Stimulated activated CD8-positive, alpha-beta memory T cell treated with anti-CD3 and anti-CD28 coated beads, Interleukin-7, amount 100 ng/mL, for 48 hours (primary cell): ENCODE measurements around the gene IQSEC1.
A peak's percentile ranks its signal among the peaks of the same experiment; 100 is the strongest.

Source experiments
- DNase-seq, 2 donors: peaks; one replicate each; pipeline ENCODE4 v3.0.0-alpha.2; 2020; ENCODE audit warnings: low read depth in 1 of 2; ENCODE audit errors: extremely low read depth in 1 of 2

IQSEC1 gene

DNA sequence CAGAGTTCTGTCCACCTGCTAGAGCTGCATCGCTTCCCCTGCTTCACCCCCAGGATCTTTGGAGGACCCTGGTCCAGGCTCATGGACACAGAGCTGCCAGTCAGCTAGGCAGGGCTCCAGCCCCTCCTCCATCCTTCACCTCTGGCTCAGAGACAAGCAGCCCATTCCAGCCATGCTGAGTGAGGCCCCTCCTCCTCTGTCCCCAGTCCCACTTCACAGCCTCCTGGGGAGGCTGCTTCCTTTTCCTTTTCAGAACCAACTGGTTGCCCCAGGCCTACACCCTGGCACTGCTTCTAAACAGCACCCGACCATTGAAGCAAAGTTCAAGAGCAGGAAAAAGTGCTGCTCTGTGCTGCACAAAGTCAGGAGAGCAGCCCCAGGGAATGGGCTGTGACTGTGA, 22.2 kb downstream of the IQSEC1 start:
- DNase-seq: no peak

DNA sequence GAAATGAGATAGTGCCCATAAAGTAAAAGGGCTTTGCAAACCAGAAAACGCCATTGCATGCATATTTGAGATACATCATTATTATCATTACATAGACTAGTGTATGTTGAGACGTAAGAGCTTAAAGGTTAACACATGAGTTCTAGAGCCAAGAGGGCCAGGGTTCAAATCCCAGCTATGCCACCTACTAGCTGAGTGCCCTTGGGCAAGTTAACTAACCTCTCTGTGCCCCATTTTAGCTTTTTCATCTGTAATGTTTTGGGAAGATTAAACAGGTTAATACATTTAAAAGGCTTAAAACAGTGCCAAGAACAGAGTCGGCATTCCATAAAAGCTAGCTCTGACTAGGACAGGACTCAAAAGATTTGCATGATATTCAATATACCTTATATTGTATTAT, 22.8 kb downstream of the IQSEC1 start:
- no peak for DNase-seq

DNA sequence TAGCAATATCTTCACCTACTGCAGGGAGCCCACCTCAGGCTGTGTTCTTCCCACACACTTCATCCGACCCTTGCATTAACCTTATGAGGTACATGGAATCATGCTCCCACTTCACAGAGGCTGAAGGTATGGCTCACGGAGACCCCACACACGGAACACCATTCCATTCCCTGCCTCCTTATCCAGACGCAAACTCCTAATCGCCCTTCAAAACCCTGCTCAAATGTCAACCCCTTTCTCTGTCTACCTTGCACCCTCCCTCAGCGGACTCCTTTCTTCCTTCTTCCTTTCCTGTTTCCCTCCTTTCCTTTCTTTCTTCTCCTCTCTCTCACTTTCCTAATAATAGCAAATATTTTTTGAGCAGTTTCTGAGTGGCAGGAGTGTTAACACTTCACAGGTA, 23.8 kb downstream of the IQSEC1 start:
- no peak for DNase-seq

DNA sequence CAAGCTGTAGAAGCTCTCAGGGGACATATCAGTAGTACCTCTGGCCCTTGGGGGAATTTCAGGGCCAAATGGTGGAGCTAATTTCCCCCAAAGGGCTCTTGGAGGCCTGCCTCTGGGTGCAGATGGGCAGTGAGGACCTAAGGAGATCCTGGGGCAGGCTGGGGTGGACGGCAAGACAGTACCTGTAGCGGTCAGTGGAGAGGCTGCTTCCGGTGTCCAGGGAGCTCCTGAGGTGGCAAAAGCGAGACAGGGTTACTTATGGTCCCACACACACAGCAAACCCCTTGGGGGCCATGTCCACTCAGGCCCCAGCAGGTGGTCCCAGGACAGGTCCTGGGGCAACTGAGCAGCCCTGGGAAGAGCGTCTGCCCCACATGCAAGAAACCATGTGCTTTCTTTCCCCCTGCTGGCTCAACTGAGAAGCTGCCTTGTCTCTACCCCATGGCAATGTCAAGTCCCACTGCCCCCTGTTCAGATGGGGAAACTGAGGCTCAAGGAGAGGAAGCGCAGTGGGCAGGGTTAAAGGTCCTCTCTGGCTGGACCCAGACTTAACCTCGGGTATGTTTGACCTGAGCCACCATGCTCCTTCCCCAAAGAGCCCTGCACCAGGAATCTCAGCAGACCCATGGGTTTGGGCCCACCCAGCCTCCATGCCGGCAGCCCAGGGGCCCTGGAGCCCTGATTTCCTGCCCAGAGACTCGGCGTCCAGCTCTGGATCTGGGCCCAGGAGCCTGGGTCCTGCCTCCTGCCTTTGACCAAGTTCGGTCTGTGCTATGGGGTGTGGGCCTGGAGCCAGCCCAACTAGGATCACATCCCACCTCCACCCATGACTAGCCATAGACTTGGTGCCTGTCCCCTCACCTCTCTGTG, 25.7 kb downstream of the IQSEC1 start:
- no peak for DNase-seq

DNA sequence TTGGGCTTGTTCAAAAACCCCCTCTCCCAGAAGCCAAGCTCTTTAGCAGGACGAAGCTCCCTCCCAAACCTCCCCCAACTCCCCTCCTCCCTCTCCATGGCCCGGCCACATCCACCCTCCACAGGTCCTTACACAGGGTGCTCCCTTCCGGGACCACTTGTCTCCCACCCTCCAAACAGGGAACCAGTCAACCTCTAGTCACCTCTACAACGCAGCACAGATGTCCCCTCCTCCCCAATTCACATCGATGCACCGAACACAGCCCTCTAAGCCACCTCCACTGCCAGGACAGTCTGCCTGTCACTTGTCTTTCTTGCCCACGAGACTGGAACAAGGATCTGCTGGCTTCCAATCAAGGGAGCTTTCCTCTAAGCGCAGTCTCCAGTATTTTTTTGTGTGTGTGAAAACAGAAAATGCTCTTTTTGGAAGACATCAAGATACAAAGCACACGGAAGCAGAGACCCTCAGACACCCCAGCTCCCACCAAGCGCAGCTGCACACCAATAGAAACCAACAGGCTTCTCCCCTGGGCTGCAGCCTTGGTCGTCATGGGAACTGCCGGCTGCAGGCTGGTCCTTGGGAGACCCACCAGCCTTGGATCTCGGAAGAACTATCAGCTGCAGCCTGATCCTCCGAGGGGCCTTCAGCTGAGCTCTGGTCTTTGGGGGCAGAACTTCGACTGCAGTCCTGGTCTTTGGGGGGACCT, 26.5 kb downstream of the IQSEC1 start:
- no peak for DNase-seq

DNA sequence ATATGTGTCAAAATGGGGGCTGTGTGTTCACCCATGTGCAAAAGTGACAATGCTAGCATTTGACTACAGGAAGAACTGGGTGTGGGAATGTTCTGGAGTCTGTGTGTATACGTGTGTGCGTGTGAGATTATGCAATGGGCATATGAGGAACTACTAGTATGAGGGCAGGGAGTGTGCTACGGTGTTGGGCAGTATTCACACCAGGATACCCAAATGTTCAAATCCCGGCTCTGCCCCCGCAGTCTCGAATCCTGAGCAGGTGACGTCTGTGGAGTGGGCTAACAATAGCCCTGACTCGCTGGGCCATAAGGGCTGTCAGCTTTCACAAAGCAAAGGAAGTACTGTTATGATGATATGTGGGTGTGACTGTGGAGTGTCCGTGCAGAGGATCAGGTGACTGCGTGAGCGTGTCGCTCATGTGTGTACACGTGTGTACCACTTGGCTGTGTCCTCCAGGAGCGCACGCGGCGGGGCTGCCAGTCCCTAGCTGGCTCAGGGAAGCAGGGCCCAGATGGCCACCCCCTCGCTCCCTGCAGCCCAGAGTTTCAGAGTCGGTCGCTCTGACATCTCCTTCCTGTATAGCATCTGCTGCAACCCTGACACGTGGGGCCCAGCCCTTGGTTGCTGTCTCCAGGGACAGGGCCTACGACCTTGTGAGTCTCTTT, 27.2 kb downstream of the IQSEC1 start:
- DNase-seq: no peak

DNA sequence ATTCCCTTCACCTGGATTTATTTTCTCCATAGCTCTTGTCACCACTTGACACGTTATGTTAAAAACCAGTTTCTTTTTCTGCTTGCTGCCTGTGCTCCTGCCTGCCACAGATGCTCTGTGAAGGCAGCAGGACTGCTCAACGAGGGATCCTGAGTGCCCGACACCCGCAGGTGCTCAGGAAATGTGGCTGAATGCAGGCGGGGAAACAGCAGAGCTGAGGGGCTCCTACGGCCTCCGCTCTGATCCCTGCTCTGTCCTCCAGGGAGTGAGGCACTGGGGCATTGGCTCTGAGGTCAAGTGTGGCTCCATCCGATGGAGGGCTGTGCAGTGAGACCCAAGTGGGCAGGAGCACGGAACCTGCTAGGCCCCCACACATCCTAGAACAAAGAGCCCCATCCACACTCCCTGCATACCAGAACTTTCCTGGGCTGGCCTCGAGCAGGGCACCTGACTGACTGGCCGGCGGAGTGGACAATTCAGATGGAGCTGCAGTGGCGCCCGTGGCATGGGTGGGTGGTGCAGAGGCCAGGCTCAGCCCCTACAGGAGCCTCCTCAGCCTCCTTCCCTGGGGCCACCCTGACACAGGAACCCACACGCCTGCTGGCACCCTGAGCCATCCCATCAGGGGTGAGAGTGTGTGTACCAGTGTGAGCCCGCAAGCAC, 27.9 kb downstream of the IQSEC1 start:
- DNase-seq: no peak

DNA sequence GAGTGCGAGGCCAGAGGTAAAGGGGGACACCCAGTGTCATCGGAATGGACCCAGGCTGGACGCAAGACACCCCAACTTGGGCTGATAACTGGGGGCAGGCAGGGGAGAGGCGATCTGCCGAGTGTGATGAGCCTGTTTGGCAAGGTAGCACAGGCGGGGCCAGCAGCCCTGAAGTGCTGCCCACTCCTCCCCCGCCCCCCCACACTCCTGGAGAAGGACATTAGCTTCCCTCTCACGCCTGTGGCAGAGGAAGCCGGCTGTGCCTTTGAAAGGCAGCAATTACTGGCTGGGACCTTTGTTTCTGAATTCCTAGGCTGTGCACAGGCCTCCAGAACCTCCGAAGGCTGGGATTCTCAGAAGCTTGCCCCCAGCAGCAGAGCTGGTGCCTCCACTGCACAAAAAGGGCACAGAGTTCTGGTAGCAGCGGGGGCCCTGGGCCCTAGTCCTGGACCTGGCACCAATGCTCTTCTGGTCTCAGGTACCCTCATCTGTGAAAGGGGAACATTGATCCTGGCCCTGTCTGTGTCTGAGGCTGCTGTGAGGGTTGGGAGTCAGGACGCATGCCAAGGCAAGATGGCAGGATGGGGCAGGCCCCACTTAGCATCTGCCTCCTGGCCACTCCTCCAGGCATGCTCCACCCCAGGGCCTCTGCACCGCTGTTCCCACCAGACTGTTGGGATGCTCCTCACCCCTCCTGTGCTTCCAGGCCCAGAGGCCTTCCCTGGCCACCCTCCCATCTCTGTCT, 28.6 kb downstream of the IQSEC1 start:
- no peak for DNase-seq

DNA sequence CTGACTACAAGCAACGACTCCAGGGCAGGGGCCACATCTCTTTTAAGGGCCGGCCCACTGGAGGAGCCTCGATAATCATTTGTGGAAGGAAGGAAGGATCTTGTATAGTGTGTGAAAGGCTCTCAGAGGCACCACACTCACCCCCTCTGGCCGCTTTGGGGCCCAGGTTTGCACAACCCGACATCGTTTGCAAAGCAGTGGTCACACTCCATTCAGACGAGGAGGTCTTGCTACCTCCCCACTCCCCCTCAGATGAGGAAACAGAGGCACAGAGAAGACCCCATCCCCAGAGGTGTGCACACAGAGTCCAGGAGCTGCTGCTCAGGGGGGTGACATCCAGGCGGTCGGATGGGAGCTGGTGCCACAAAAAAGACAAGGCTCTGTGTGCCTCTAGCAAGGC, 29.6 kb downstream of the IQSEC1 start:
- DNase-seq: no peak

DNA sequence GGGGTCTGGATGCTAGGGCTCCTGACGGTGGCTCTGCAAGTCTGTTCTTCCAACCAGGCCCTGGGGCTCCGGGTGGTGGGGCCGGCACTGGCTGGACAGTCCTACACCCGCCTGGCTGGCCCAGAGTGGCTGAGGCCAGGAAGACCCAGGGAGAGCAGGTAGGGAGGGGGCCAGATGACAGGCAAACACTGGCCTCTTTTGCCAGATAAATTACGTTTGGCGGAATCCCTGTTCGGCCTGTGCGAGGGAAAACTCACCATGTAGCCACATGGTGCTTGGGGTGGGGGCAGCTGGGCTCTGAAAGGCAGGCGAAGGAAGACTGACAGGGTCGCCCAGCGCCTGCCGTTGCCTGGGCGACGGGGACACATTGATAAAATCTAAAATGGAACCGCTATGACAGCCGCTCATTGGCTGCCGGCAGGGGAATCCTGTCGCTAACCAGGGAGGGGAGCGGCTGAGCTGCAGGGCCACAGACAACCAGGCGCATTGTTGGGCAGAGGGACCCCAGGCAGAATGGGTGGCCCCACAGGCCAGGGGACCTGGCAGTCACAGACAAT, 30.4 kb downstream of the IQSEC1 start:
- no peak for DNase-seq

DNA sequence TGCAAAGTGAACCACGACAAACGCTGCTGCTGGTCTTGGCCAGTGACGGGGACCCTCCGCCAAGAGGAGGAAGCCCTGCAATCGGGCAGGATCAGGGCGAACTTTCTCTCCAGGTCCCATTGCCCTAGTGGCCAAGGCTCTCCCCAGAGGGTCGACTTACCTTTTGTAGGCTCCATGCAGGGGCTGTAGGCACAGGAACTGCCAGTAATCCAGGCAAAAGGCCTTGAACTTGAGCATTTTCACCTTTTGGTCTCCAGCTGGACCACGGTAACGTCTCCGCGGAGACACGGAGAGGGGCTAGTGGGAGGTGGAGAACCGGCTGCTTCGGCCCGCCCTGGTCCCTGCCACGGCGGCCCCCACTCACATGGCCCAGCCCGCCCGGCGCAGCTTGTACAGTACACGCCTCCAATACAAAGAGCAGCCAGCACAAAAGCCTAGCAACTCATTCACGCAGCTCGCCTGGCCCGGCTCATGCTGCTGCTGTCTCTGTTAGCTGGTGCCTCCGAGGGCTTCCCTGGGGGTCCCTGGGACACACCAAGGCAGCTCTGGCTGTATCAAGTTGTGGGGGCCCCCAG, 31.0 kb downstream of the IQSEC1 start:
- no peak for DNase-seq

DNA sequence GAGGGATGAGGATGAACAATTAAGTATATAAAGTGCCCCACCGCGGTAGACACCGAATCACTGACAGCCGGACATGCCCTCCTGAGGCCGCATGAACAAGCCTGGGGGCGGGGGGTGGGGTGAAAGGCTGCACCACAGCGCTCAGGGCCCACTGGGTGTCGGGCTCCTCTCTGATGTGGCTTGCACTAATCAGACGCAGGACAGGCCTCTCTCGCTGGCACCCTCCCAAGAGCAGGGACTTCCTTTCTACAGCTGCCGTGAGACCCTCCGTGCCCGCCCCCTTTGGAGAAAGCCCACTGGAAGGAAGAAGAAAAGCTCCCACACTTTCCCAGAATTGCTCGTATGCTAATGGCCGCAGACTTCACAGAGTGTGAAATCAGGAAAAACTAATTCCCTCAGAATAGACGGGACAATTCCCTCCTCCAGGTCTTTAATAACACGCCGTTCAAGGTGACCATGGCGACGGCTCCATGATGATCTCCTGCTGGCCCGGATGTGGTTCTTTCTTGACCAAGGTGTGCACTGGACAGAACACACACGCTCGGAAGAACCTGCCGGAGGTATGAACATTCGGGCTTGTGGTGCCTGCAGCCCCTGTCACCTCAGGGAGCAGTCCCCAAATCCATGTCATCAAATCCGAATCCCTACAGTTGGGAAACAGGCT, 32.0 kb downstream of the IQSEC1 start:
- DNase-seq: no peak

DNA sequence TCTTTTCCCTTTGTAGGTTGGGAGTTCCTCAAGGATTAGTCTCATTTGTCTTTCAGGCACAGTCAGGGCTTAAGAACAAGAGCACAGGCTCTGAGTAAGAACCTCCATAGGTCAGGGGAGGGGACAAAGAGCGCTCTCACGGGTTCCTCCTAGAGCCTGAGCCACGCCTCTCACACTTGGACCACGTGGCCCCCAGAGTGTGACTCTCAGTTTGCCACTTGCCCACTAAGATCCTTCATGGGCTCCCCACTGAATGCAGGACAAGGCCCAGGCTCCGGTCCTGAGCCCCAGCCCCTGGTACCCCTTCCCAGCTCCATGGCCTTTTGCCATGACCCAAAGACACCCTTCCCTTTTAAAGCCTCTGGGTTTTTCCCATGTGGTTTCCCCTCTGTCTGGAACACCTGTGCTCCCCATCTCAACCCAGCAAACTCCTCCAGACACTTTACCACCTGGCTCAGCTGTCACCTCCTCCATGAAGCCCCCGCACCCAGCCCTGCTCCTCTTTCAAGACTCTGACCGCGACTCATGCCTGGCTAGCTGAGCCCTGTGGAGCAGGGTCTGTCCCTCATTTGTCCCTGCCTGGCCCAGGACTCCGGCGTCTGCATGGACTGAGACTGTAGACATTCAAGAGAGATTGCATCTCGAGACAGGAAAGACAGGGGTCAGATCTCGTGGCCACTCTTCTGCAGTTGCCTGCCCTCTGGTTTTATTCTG, 32.7 kb downstream of the IQSEC1 start:
- peak; percentile 31 to 47 for DNase-seq

DNA sequence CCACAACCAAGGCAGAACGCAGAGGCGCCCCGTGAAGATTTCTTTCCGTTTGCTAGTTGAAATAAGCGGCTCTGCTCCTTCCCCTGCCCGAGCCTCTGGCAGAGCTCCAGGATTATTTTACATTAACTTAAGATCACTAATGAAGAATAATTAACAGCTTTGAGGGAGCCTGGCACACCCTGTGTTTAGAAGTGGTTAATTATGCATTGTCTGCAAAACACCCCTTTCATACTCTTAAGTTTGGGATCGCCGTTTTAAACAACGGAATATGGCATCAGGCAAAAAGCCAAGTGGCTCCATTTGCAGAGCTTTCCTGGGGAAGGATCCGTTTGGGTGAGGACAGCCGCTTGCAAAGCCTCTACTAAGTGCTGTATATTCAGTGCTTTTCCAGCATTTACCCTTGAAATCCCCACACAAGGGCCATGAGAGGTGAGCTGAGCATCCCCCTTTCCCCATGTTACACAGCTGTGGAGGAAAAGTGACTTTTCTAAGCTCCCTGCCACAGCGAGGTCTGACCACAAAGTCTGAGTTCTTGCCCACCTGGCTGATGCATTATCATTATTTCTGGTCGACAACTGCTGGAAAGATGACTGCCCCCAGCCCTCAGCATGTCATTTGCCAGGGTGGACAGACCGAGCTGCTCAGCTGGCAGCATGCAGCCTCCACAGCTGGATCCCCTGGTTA, 33.9 kb downstream of the IQSEC1 start:
- DNase-seq: no peak

DNA sequence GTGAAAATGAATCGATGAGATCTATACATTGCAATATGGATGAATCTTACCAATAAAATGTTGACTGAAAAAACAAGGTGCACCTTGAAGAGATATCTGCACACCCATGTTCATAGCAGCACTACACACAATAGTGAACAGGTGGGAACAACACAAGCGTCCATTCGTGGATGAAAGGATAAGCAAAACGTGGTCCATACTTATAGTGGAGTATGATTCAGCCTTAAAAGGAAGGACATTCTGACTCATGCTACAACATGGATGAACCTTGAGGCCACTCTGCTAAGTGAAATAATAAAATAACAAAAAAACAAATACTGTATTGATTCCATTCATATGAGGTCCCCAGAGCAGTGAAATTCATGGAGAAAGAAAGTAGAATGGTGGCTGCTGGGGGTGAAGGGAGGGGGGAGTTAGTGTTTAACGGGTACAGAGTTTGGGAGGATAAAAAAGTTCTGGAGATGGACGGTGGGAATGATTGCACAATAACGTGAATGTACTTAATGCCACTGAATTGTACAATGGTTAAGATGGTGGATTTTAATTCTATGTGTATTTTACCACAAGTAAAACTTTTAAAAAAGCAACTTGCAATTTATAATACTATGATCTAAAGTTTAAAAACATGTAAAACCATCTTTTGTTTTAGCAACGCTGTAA, 35.6 kb downstream of the IQSEC1 start:
- DNase-seq: no peak

DNA sequence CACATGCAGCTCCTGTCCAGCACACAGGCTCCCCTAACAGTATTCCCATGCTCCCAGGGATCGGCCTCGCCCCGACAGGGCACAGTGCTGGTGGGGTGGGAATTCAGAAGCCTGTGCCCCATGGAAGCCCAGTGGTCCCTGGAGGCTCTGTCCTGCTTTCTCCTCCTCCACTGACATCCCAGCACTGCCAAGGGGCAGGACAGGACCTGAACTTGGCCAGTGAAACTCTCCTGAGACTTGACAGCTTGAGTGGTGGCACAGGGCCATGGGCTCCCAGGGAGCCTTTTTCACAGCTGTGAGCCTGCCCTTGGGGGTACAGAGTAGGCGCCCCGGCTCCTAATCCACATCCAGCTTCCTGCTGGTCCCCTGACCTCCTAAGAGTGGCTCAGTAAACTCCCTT, 38.4 kb downstream of the IQSEC1 start:
- DNase-seq: no peak

DNA sequence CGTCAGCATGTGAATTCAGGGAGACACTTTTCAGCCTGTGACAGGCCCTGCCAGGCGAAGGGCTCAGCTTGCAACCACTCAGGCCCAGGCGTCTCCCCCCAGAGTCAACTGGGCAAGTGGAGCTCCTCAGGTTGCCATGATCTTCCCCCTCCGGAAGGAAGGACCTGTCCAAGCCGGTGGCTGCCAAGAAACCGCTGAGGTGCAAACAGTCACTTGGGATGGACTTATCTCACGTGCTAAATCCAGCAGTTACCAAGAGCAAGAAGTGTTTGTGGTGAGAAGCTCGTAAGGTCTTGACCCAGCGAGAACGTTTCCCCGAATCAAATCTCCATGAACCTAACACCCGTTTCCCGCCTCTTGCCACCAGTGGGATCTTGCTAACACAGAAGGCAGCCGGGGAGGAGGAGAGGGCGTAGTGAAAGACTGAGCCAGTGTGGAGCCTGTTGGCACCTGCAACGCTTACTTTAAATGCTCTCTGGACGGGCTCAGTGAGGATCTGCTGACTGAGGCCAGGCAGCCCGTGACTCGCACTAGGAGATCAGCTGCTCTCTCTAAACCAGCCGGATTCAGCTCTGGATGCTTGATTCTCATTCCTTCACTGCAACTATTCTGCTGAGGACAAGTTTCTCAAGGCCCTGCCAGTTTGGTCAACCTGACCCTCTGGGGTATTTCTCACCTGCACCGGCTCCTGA, 39.0 kb downstream of the IQSEC1 start:
- DNase-seq: no peak
